ENCODE measurements around the gene DOK5. TPM values are rescaled to one million over a fixed set of nuclear protein-coding genes. Genes with fewer than 3 reads are reported as not detected.

Gene DOK5
- polyA plus RNA-seq, 1 of the 3 experiments (the other 2 are of a cell fraction) = 12.4 TPM

GRCh38 chr20:54466127-54466526 lies 9.3 kb upstream of the DOK5 start:
- Histone ChIP-seq H3K27me3 (ENCODE audit: insufficient read depth) (no peaks in the 10 kb centered on the region), H3F3A (replicated peaks; ENCODE audit: insufficient read depth) (no peaks in the 10 kb centered on the region), H3K4me1 (ENCODE audit: control insufficient read depth in 1 of 2, insufficient read depth in 2 of 2, low read depth in 1 of 2, low read length in 1 of 2) (no peaks in the 10 kb centered on the region), H3K4me2 (no peak overlapping the region), H3K36me3 (replicated peaks in 1 of 2; ENCODE audit: control insufficient read depth in 1 of 2, insufficient read depth in 2 of 2, low read length in 1 of 2) (no peaks in the 10 kb centered on the region), H3K4me3 (ENCODE audit: low read depth in 2 of 2, low read length in 1 of 2) (no peak overlapping the region), H3K27ac (ENCODE audit: low read depth in 2 of 2, low read length in 1 of 2) (no peak overlapping the region), H3K79me2 (ENCODE audit: insufficient read depth) (no peaks in the 10 kb centered on the region), H3K9ac (no peak overlapping the region), H3K9me3 (no peaks in the 10 kb centered on the region), H4K20me1 (ENCODE audit: insufficient read depth) (no peaks in the 10 kb centered on the region), H2AFZ (ENCODE audit: low read depth) (no peak overlapping the region), H3K9me2 (no peaks in the 10 kb centered on the region)
- no peak for DNase-seq
- TF ChIP-seq POLR2AphosphoS5 (IDR thresholded peaks at IDR 0.05; ENCODE audit: low read depth, low read length) (no peak), FOXM1 (IDR thresholded peaks at IDR 0.05; ENCODE audit: low read depth) (no peak), ZBTB33 (IDR thresholded peaks at IDR 0.05; ENCODE audit: borderline replicate concordance, low read depth) (no peak)
- ChIA-PET CTCF (no interaction called here), POLR2A (no interaction called here)
- 5% methylated on average over 3 of the region's 3 CpGs for WGBS (ENCODE audit: low lambda C conversion rate)

GRCh38 chr20:54467622-54468021 lies 7.8 kb upstream of the DOK5 start:
- WGBS (ENCODE audit: low lambda C conversion rate) = 2% methylated on average over 2 of the region's 2 CpGs
- CTCF ChIA-PET = no interaction called here

More at GRCh38 chr20:54467622-54468021, 7.8 kb upstream of the DOK5 start:
- Histone ChIP-seq H3K4me2 (no peak overlapping the region), H3F3A (replicated peaks; ENCODE audit: insufficient read depth) (no peaks in the 10 kb centered on the region), H3K27me3 (ENCODE audit: insufficient read depth) (no peaks in the 10 kb centered on the region), H3K27ac (ENCODE audit: low read depth in 2 of 2, low read length in 1 of 2) (no peak overlapping the region), H4K20me1 (ENCODE audit: insufficient read depth) (no peaks in the 10 kb centered on the region), H3K9me2 (no peaks in the 10 kb centered on the region), H3K9ac (no peak overlapping the region), H2AFZ (ENCODE audit: low read depth) (no peak overlapping the region), H3K79me2 (ENCODE audit: insufficient read depth) (no peaks in the 10 kb centered on the region), H3K4me3 (ENCODE audit: low read depth in 2 of 2, low read length in 1 of 2) (no peak overlapping the region), H3K9me3 (no peaks in the 10 kb centered on the region), H3K36me3 (replicated peaks in 1 of 2; ENCODE audit: control insufficient read depth in 1 of 2, insufficient read depth in 2 of 2, low read length in 1 of 2) (no peaks in the 10 kb centered on the region), H3K4me1 (ENCODE audit: control insufficient read depth in 1 of 2, insufficient read depth in 2 of 2, low read depth in 1 of 2, low read length in 1 of 2) (no peaks in the 10 kb centered on the region)
- TF ChIP-seq FOXM1 (IDR thresholded peaks at IDR 0.05; ENCODE audit: low read depth) (no peak), ZBTB33 (IDR thresholded peaks at IDR 0.05; ENCODE audit: borderline replicate concordance, low read depth) (no peak), NFIC (IDR thresholded peaks at IDR 0.05; ENCODE audit: borderline replicate concordance) (no peak), TAF1 (IDR thresholded peaks at IDR 0.05; ENCODE audit: borderline replicate concordance, low read depth, low read length) (no peak), EZH2phosphoT487 (IDR thresholded peaks at IDR 0.05; ENCODE audit: borderline replicate concordance, low read depth) (no peak), EP300 (IDR thresholded peaks at IDR 0.05; ENCODE audit: borderline replicate concordance in 1 of 2, low read depth in 1 of 2, low read length in 1 of 2) (no peak), USF2 (IDR thresholded peaks at IDR 0.05; ENCODE audit: borderline replicate concordance, low read depth, low read length) (no peak), PBX3 (IDR thresholded peaks at IDR 0.05) (no peak), MEF2A (IDR thresholded peaks at IDR 0.05; ENCODE audit: borderline replicate concordance, low read depth) (no peak), MXI1 (IDR thresholded peaks at IDR 0.05; ENCODE audit: low read depth, low read length) (no peak), ELF1 (IDR thresholded peaks at IDR 0.05) (no peak), POLR2AphosphoS5 (IDR thresholded peaks at IDR 0.05; ENCODE audit: low read depth, low read length) (no peak), CTCF (IDR thresholded peaks at IDR 0.05) (no peak), RXRA (IDR thresholded peaks at IDR 0.05; ENCODE audit: borderline replicate concordance, low read depth) (no peak)
- no peak for DNase-seq
- POLR2A ChIA-PET = no interaction called here
